Subcutaneous abdominal adipose tissue (tissue), 5 donors: ENCODE data around the gene ALKBH4.
A peak's percentile ranks its signal among the peaks of the same experiment; 100 is the strongest.

Experiments
- H3K27ac ChIP-seq: one replicate; pipeline ENCODE4 v1.7.0; 2013; ENCODE audit warnings: low read depth, mild to moderate bottlenecking, inconsistent platforms, low read length, moderate library complexity
- H3K27me3 ChIP-seq, 5 donors: one replicate each; pipeline ENCODE4 v1.7.0; 2013; ENCODE audit warnings: low read length in 5 of 5, inconsistent platforms in 1 of 5; ENCODE audit not compliant: control insufficient read depth in 5 of 5, insufficient read depth in 4 of 5
- H3K36me3 ChIP-seq, 5 donors: one replicate each; pipeline ENCODE4 v1.7.0; 2013; ENCODE audit warnings: low read length in 5 of 5; ENCODE audit not compliant: control insufficient read depth in 5 of 5, insufficient read depth in 5 of 5
- H3K4me1 ChIP-seq, 5 donors: one replicate each; pipeline ENCODE4 v1.7.0; 2013; ENCODE audit warnings: low read length in 5 of 5, mild to moderate bottlenecking in 3 of 5, moderate library complexity in 1 of 5; ENCODE audit not compliant: control insufficient read depth in 5 of 5, insufficient read depth in 5 of 5
- H3K4me3 ChIP-seq, 5 donors: one replicate each; pipeline ENCODE4 v1.7.0; 2013; ENCODE audit warnings: low read length in 5 of 5, low read depth in 1 of 5
- H3K9ac ChIP-seq, 5 donors: one replicate each; pipeline ENCODE4 v1.7.0; 2013; ENCODE audit warnings: low read length in 5 of 5, mild to moderate bottlenecking in 4 of 5, moderate library complexity in 3 of 5
- H3K9me3 ChIP-seq, 5 donors: one replicate each; pipeline ENCODE4 v1.7.0; 2013; ENCODE audit warnings: low read length in 5 of 5; ENCODE audit not compliant: control insufficient read depth in 5 of 5
- donor health status: healthy.
- donor health status: healthy.
- donor health status: healthy.
- donor health status: healthy.
- donor health status: healthy.

The ALKBH4 gene

DNA sequence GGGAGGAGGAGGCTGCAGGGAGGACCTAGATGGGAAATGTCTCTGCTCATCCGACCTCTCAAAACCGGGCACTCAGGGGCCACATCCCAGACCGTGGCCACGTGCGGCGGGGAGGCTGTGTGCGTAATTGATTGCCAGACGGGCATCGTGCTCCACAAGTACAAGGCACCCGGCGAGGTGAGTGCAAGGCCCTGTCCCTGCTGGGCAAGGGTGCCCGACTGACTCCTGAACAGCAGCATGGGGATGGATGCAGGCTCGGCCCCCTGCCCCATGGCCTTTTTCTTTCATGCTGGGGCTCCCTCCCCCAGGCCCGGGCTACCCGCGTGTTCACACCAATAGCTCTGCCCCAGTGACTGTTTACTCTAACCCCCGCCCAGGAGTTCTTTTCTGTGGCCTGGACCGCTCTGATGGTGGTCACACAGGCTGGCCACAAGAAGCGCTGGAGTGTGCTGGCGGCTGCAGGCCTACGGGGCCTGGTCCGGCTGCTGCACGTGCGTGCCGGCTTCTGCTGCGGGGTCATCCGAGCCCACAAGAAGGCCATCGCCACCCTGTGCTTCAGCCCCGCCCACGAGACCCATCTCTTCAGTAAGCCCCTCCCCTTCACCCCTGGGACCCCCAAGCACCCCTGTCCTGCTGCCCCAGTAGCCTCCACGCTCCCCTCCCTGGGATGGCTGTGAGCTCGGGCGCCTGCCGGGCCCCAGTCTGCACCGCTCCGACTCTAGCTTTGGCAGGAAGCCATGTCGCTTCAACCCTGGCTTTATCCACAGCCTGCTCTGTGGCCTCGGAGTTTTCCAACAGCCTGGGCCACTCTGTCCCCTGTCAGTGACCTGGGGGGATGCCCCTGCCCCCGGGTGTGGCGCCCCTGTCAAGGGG lies 4.1 kb upstream of the ALKBH4 start:
- H3K9me3 ChIP-seq = no peaks in the 10 kb centered on the region
- H3K36me3 ChIP-seq = peaks cover 0 to 38% (median 22%) of the 10 kb centered on the region in 5 donors
- no peak overlapping the region for H3K9ac ChIP-seq
- no peak overlapping the region for H3K27ac ChIP-seq
- H3K4me3 ChIP-seq = no peak overlapping the region
- no peaks in the 10 kb centered on the region for H3K27me3 ChIP-seq
- peaks cover 2 to 26% (median 20%) of the 10 kb centered on the region in 5 donors for H3K4me1 ChIP-seq

DNA sequence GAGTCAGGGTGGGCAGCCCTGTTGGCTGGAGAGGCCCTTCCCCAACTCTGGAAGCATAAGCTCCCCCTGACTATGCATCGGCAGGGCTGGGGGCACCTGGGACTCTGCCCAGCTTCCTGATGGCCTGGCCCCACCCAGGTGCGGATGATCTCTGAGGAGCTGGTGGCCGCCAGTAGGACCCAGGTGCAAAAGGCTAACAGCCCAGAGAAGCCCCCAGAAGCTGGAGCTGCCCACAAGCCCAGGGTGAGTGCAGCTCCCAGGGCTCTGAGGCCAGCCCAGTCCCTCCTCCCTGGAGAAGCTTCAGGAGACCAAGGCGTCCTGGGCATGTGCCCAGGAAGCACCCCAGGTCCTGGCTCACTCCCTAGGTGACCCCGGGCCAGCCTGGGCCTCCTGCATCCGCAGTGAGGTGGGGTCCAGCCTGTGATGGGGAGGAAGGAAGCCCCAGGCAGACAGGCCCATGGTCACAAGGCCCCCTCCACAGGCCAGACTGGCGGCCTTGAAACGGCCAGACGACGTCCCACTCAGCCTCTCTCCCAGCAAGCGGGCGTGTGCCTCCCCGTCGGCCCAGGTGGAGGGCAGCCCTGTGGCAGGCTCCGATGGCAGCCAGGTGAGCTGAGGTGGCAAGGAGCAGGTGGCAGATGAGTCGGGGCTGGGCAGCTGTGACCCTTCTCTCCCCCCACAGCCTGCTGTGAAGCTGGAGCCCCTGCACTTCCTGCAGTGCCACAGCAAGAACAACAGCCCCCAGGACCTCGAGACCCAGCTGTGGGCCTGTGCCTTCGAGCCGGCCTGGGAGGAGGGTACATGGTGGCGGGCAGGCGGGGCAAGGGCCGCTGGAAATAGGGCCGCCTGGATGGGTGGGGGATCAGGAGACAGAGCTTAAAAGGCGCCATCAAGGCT lies 3.2 kb upstream of the ALKBH4 start:
- H3K9ac ChIP-seq = no peak overlapping the region
- H3K36me3 ChIP-seq = peaks cover 0 to 29% (median 13%) of the 10 kb centered on the region in 5 donors
- no peak overlapping the region for H3K4me3 ChIP-seq
- no peaks in the 10 kb centered on the region for H3K27me3 ChIP-seq
- H3K27ac ChIP-seq = no peak overlapping the region
- peaks cover 4 to 31% (median 23%) of the 10 kb centered on the region in 5 donors for H3K4me1 ChIP-seq
- H3K9me3 ChIP-seq = no peaks in the 10 kb centered on the region

DNA sequence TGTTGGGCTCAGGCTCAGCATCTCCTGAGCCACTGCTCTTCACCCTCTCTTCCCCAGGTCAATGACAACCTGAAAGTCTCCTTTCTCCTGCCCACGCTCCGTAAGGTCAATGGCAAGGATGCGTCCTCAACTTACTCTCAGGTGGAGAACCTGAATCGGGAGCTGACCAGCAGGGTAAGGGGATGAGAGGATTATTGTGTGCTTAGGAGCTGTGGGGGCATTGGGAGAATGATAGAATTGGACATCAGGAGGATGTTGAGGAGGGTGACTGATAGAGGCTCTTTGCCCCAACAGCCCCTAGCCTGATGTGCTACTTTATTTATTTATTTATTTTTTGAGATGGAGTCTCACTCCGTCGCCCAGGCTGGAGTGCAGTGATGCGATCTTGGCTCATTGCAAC lies 1.4 kb upstream of the ALKBH4 start:
- peak overlapping the region in 2 of 5 donors; percentile 100 for H3K4me3 ChIP-seq
- H3K9me3 ChIP-seq = no peaks in the 10 kb centered on the region
- H3K4me1 ChIP-seq = peaks cover 4 to 31% (median 23%) of the 10 kb centered on the region in 5 donors
- peaks cover 0 to 19% (median 4%) of the 10 kb centered on the region in 5 donors for H3K36me3 ChIP-seq
- no peak overlapping the region for H3K27ac ChIP-seq
- no peaks in the 10 kb centered on the region for H3K27me3 ChIP-seq
- peak overlapping the region in 1 of 5 donors; percentile 77 for H3K9ac ChIP-seq

DNA sequence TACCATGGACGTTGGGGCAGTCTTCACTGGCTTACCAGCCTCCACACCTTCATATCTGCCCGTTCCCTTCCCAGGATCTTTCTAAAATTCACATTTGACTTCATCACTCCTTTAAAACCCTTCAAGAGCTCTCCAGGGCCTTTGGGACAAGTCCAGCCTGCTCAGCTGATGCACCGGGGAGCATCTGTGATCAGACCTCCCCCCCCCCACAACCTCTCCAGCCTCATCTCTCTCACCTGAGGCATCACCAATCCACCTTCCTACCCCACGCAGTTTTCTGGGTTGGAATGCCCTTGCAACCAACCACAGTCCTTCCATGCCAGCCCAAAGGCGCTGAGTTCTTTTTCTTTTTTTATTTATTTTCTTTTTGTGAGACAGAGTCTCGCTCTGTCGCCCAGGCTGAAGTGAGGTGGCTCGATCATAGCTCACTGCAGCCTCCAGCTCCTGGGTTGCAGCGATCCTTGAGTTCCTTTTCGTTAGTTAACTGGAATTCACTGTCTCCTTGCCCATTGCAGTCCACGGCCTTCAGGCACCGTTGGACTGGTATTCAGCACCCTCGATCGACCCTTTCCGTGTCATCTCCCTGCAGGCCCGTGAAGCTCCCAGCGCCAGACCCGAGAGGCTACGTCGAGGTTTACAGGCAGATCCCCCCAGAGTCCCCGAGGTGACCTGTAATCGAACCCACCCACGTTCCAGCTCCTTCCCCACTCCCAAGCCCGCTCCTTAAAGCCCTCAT lies 654 bp downstream of the ALKBH4 start:
- H3K4me1 ChIP-seq = peaks cover 4 to 28% (median 23%) of the 10 kb centered on the region in 5 donors
- H3K36me3 ChIP-seq = peaks cover 0 to 22% (median 6%) of the 10 kb centered on the region in 5 donors

DNA sequence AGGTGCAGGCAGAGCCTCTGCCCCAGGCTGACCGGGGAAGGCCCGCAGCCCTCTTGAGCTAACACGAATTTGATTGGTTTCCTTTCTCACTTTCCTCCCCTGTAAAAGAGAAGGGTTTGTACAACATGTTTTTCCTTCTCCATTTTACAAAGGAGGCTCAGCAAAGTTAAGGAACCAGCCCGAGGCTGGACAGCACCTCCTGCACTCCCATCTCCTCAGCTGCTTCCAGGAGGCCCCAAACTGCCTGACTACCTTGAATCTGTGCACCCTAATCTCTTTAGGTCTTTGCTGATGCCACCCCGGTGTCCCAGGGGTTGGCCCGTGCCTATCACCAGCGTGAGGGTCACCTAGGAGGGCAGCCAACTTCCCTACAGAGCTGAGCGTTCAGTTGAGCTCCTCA lies 4.2 kb downstream of the ALKBH4 start:
- H3K9ac ChIP-seq = no peak overlapping the region
- no peak overlapping the region for H3K4me3 ChIP-seq
- H3K9me3 ChIP-seq = no peaks in the 10 kb centered on the region
- no peak overlapping the region for H3K27ac ChIP-seq
- H3K27me3 ChIP-seq = no peaks in the 10 kb centered on the region
- H3K4me1 ChIP-seq = peaks cover 2 to 19% (median 16%) of the 10 kb centered on the region in 5 donors
- H3K36me3 ChIP-seq = peaks cover 0 to 46% (median 32%) of the 10 kb centered on the region in 5 donors

More for the DNA sequence above, 654 bp downstream of the ALKBH4 start:
- Histone ChIP-seq H3K9ac (peak overlapping the region; percentile 81 to 100 (median 98)), H3K4me3 (peak overlapping the region; percentile 91 to 100 (median 98)), H3K27ac (peak overlapping the region; percentile 74), H3K9me3 (no peaks in the 10 kb centered on the region), H3K27me3 (no peaks in the 10 kb centered on the region)

DNA sequence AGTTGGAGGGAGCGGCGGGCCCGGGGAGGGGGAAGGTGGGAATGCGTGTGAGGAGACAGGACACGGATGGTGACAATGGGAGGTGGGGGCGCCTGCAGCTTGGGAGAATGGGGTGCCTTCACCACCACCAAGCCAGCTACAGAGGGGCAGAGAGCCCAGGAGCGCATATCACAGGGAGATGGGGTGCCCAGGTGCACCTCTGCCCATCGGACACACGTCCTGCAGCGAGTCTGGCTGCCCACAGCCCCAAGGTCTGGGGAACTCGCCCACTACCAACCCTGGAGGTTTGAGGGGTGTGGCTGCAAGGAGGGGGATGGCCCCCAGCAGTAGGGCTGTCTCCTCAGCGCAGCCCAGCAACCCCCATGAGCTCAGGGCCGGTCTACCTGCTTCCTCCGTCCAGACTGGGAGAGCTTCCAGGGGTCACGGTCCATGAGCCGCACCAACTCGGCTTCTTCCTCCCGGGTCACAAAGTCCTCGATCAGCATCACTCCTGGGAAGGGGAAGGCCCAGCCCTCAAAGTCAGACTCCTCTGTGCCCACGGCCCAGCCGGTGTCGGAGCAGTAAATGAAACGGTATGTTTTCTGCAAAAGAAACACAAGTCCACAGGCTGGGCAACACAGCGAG lies 5.3 kb downstream of the ALKBH4 start:
- Histone ChIP-seq H3K9ac (no peak overlapping the region), H3K27ac (no peak overlapping the region), H3K4me3 (no peak overlapping the region), H3K36me3 (peaks cover 0 to 48% (median 32%) of the 10 kb centered on the region in 5 donors), H3K9me3 (no peaks in the 10 kb centered on the region), H3K27me3 (no peaks in the 10 kb centered on the region), H3K4me1 (peaks cover 2 to 12% (median 10%) of the 10 kb centered on the region in 5 donors)

DNA sequence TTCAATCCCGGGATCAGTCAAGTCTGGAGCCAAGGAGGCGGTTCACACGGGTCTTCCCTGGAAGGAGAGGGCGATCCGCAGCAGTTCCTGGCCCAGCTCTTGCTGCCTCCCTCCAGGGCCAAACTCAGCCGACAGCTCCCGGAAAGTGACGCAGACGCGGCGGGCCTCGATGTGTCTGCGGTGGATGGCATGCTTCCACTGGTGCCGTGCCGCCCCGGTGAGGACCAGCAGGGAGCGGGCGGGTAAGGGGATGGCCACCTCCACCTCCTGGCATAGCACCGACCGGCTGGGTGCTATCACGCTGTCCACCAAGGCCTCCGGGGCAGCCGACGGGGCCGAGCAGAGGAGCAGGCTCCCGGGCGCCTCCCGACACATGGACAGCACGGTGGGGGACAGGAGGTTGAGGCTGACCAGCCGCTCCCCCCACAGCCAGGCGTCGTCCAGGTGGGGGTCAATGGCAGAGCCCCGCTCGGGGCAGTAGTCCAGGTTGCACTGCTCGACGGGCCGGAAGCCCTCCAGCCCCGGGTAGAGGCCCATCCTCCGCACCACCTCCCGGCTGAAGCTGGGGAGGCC lies 7.2 kb downstream of the ALKBH4 start:
- no peaks in the 10 kb centered on the region for H3K4me1 ChIP-seq
- no peak overlapping the region for H3K27ac ChIP-seq
- no peak overlapping the region for H3K9ac ChIP-seq
- no peaks in the 10 kb centered on the region for H3K27me3 ChIP-seq
- no peak overlapping the region for H3K4me3 ChIP-seq
- H3K9me3 ChIP-seq = no peaks in the 10 kb centered on the region
- H3K36me3 ChIP-seq = peaks cover 0 to 48% (median 32%) of the 10 kb centered on the region in 5 donors

DNA sequence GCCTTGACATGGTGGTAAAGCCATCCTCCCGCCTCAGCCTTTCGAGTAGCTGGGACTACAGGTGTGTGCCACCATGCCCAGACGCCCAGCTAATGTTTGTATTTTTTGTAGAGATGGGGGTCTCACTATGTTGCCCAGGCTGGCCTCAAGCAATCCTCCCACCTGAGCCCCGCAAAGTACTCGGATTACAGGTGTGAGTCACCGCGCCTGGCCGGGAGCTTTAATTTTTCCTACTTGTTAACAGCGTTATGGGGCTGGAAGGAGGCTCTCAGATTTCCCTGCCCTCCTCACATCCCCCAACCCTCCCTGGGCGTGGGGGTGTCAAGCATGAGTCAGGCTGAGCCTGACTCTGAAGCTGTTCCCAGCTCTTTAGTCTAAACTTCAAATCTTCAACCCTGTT lies 8.3 kb downstream of the ALKBH4 start:
- H3K9me3 ChIP-seq = no peaks in the 10 kb centered on the region
- H3K36me3 ChIP-seq = peaks cover 0 to 48% (median 32%) of the 10 kb centered on the region in 5 donors
- peaks cover 0 to 7% (median 6%) of the 10 kb centered on the region in 5 donors for H3K4me1 ChIP-seq
- no peak overlapping the region for H3K9ac ChIP-seq
- no peak overlapping the region for H3K4me3 ChIP-seq
- no peak overlapping the region for H3K27ac ChIP-seq
- H3K27me3 ChIP-seq = no peaks in the 10 kb centered on the region

DNA sequence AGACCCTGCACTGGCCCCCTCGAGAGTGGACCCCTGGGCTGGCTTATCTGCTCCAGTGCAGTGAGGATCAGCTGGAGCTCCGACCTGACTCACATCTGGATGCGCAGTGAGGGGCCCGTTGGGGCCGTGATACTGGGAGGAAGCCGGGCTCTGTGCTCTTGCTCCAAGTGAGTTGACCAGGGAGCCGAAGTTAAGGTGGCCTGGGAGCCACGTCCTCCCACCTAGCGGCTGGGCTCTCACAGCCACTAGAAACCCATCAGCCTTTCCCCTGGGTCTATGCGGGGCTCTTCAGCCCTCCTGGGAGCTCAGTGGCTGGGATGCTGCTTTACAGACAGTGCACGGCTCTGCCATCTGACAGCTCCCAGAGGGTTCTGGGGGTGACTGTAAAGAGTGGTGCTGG lies 9.1 kb downstream of the ALKBH4 start:
- H3K4me3 ChIP-seq = no peak overlapping the region
- H3K36me3 ChIP-seq = peaks cover 0 to 47% (median 32%) of the 10 kb centered on the region in 5 donors
- H3K4me1 ChIP-seq = peaks cover 0 to 9% (median 7%) of the 10 kb centered on the region in 5 donors
- H3K27ac ChIP-seq = no peak overlapping the region
- H3K9me3 ChIP-seq = no peaks in the 10 kb centered on the region
- no peak overlapping the region for H3K9ac ChIP-seq
- no peaks in the 10 kb centered on the region for H3K27me3 ChIP-seq
